Neuronal stem cell (in vitro differentiated cells): ENCODE results near the gene GNLY.

ENCODE experiments used
- DNase-seq: peaks from one replicate; pipeline ENCODE4 v3.0.0-alpha.2; 2013; ENCODE audit warnings: low spot score
- H2AFZ ChIP-seq: one replicate; pipeline ENCODE4 v1.6.1; 2013; ENCODE audit warnings: mild to moderate bottlenecking, low read length, inconsistent platforms
- H2AK5ac ChIP-seq: 2 replicates; pipeline ENCODE4 v1.6.1; 2013; ENCODE audit warnings: low read depth, mild to moderate bottlenecking, inconsistent platforms, low read length, moderate library complexity, mixed read lengths
- H2BK120ac ChIP-seq: 2 replicates; pipeline ENCODE4 v1.6.1; 2013; ENCODE audit warnings: low read depth, mild to moderate bottlenecking, inconsistent platforms, low read length, moderate library complexity, mixed read lengths
- H2BK12ac ChIP-seq: one replicate; pipeline ENCODE4 v1.6.1; 2013; ENCODE audit warnings: low read length, inconsistent platforms
- H2BK15ac ChIP-seq: 2 replicates; pipeline ENCODE4 v1.6.1; 2013; ENCODE audit warnings: mild to moderate bottlenecking, low read length, inconsistent platforms, mixed read lengths
- H2BK5ac ChIP-seq: one replicate; pipeline ENCODE4 v1.6.1; 2013; ENCODE audit warnings: inconsistent platforms, mild to moderate bottlenecking, low read length, moderate library complexity
- H3K14ac ChIP-seq: one replicate; pipeline ENCODE4 v1.6.1; 2013; ENCODE audit warnings: low read length, inconsistent platforms
- H3K18ac ChIP-seq: 2 replicates; pipeline ENCODE4 v1.6.1; 2013; ENCODE audit warnings: low read length, inconsistent platforms
- H3K23ac ChIP-seq: 2 replicates; pipeline ENCODE4 v1.6.1; 2013; ENCODE audit warnings: low read depth, mild to moderate bottlenecking, mixed read lengths, low read length, inconsistent platforms; ENCODE audit not compliant: poor library complexity
- H3K27ac ChIP-seq: replicated peaks from 3 replicates; pipeline ENCODE4 v1.5.1; 2013; ENCODE audit warnings: low read length, inconsistent platforms
- H3K27me3 ChIP-seq, 3 experiments: 2 replicates each; pipeline ENCODE4 v1.6.1; 2013; ENCODE audit warnings: low read length in 3 of 3, mild to moderate bottlenecking in 2 of 3, inconsistent platforms in 1 of 3, low read depth in 1 of 3, mixed read lengths in 1 of 3, moderate library complexity in 1 of 3; ENCODE audit not compliant: control insufficient read depth in 3 of 3, insufficient read depth in 3 of 3
- H3K36me3 ChIP-seq, 2 donors: replicated peaks in 1 of 2; 2 replicates each; pipeline ENCODE4 v1.6.1; 2013; ENCODE audit warnings: low read length in 2 of 2; ENCODE audit not compliant: control insufficient read depth in 2 of 2, insufficient read depth in 2 of 2
- H3K4ac ChIP-seq: 2 replicates; pipeline ENCODE4 v1.6.1; 2013; ENCODE audit warnings: inconsistent platforms, mild to moderate bottlenecking, low read length, moderate library complexity
- H3K4me1 ChIP-seq, 2 donors: 1 replicate in 1 of 2; 2 replicates in 1 of 2; pipeline ENCODE4 v1.6.1; 2013; ENCODE audit warnings: low read length in 2 of 2, low read depth in 1 of 2; ENCODE audit not compliant: control insufficient read depth in 2 of 2, insufficient read depth in 1 of 2
- H3K4me2 ChIP-seq: one replicate; pipeline ENCODE4 v1.6.1; 2013; ENCODE audit warnings: mild to moderate bottlenecking, low read length, inconsistent platforms; ENCODE audit not compliant: insufficient read depth, poor library complexity, severe bottlenecking
- H3K4me3 ChIP-seq, 2 donors: 2 replicates each; pipeline ENCODE4 v1.5.1; 2013; ENCODE audit warnings: low read length in 2 of 2, mild to moderate bottlenecking in 2 of 2, inconsistent platforms in 1 of 2, moderate library complexity in 1 of 2
- H3K79me1 ChIP-seq: one replicate; pipeline ENCODE4 v1.6.1; 2013; ENCODE audit warnings: low read depth, mild to moderate bottlenecking, inconsistent platforms, low read length, moderate library complexity
- H3K9ac ChIP-seq: one replicate; pipeline ENCODE4 v1.6.1; 2013; ENCODE audit warnings: mild to moderate bottlenecking, low read depth, low read length, inconsistent platforms; ENCODE audit not compliant: poor library complexity
- H3K9me3 ChIP-seq, 2 donors: replicated peaks in 1 of 2; 2 replicates each; pipeline versions ENCODE3 to v1.6.1; 2013; ENCODE audit warnings: low read length in 2 of 2, mild to moderate bottlenecking in 2 of 2, inconsistent platforms in 1 of 2, low read depth in 1 of 2, mixed read lengths in 1 of 2, moderate library complexity in 1 of 2; ENCODE audit not compliant: control insufficient read depth in 2 of 2, insufficient read depth in 1 of 2
- H4K8ac ChIP-seq: one replicate; pipeline ENCODE4 v1.6.1; 2013; ENCODE audit warnings: low read depth, mild to moderate bottlenecking, inconsistent platforms, low read length, moderate library complexity
- H4K91ac ChIP-seq: one replicate; pipeline ENCODE4 v1.6.1; 2013; ENCODE audit warnings: low read length, low read depth, mild to moderate bottlenecking, inconsistent platforms; ENCODE audit not compliant: poor library complexity
- WGBS, 2 donors: extraction: QIAGEN DNeasy Blood & Tissue Kit; methylation state at CpG; one replicate each; pipeline ENCODE4 v1.1.7; 2013; ENCODE audit warnings: missing lambda C conversion rate in 2 of 2, mixed read lengths in 1 of 2; ENCODE audit not compliant: insufficient read length in 2 of 2, insufficient replicate concordance in 1 of 2; ENCODE audit errors: extremely low coverage in 2 of 2; 5-methylcytosine and 5-hydroxymethylcytosine counted together

Gene GNLY

DNA sequence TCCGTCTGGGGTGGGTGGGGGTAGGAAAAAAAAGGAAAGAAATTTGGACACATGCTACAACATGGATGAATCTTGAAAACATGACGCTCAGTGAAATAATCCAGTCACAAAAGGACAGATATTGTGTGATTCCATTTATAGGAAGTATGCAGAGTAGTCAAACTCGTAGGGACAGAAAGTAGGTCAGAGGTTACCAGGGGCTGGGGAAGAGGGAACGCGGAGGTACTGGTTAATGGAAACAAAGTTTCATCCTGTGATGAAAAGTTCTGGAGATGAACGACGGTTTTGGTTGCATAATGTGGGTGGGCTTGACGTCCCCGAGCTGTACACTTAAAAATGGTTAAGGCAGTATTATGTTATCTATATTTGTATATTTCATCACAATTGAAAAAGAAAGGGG lies 21.7 kb upstream of the GNLY start:
- no peak overlapping the region for H3K4me3 ChIP-seq
- H3K23ac ChIP-seq = no peak overlapping the region
- no peak overlapping the region for H2BK120ac ChIP-seq
- H3K4me2 ChIP-seq = no peak overlapping the region
- no peak overlapping the region for H3K14ac ChIP-seq
- no peak overlapping the region for H4K91ac ChIP-seq
- H4K8ac ChIP-seq = no peak overlapping the region
- no CpG with 5 or more reads among the region's 9 CpGs for WGBS, 2 donors
- no peak overlapping the region for H3K18ac ChIP-seq
- H3K27ac ChIP-seq = no peak overlapping the region
- no peaks in the 10 kb centered on the region for H3K9me3 ChIP-seq
- no peak overlapping the region for H2BK5ac ChIP-seq
- no peaks in the 10 kb centered on the region for H3K36me3 ChIP-seq
- no peak overlapping the region for H3K4ac ChIP-seq
- no peaks in the 10 kb centered on the region for H3K79me1 ChIP-seq
- no peak for DNase-seq
- H2BK12ac ChIP-seq = no peak overlapping the region
- no peak overlapping the region for H2AK5ac ChIP-seq
- no peaks in the 10 kb centered on the region for H3K4me1 ChIP-seq
- H2AFZ ChIP-seq = no peak overlapping the region
- H2BK15ac ChIP-seq = no peak overlapping the region
- peaks cover 0 to 14% (median 0%) of the 10 kb centered on the region in 3 experiments for H3K27me3 ChIP-seq
- no peak overlapping the region for H3K9ac ChIP-seq

DNA sequence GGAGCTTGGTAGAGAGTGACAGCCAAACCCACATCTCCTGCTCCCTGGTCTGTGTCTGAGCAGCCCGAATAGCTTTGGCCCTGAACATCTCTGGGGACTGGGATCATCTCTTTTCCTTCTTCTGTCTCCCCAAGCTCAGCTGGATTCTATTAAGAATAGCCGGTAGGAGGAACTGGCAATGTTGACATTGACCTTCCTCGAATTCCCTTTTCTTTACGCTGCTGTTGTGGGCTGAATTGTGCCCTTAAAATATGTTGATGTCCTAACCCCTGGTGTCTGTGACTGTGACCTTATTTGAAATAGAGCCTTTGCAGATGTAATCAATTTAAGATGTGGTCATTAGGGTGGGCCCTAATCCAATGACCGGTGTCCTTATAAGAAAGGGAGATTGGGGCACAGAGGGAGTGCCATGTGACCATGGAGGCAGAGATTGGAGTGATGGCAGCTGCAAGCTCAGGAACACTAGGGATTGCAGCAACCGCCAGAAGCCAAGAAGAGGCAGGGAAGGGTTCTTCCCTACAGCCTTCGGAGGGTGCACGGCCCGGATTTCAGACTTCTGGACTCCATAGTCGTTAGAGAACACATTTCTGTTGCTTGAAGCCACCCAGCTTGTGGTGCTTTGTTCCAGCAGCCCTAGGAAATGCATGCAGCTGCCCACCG lies 20.3 kb upstream of the GNLY start:
- H4K8ac ChIP-seq = no peak overlapping the region
- H3K9me3 ChIP-seq = no peaks in the 10 kb centered on the region
- no peaks in the 10 kb centered on the region for H3K79me1 ChIP-seq
- H2BK15ac ChIP-seq = no peak overlapping the region
- no peak overlapping the region for H3K4ac ChIP-seq
- no peak overlapping the region for H3K23ac ChIP-seq
- no CpG with 5 or more reads among the region's 11 CpGs for WGBS, 2 donors
- H2BK12ac ChIP-seq = no peak overlapping the region
- no peak overlapping the region for H2BK120ac ChIP-seq
- no peak overlapping the region for H3K27ac ChIP-seq
- H3K27me3 ChIP-seq = peaks cover 0 to 14% (median 0%) of the 10 kb centered on the region in 3 experiments
- H3K4me2 ChIP-seq = no peak overlapping the region
- no peak overlapping the region for H2BK5ac ChIP-seq
- H3K4me3 ChIP-seq = no peak overlapping the region
- no peak overlapping the region for H2AFZ ChIP-seq
- no peak overlapping the region for H3K9ac ChIP-seq
- no peaks in the 10 kb centered on the region for H3K36me3 ChIP-seq
- H3K14ac ChIP-seq = no peak overlapping the region
- H3K4me1 ChIP-seq = no peaks in the 10 kb centered on the region
- H3K18ac ChIP-seq = no peak overlapping the region
- H4K91ac ChIP-seq = no peak overlapping the region
- H2AK5ac ChIP-seq = no peak overlapping the region
- DNase-seq = no peak

DNA sequence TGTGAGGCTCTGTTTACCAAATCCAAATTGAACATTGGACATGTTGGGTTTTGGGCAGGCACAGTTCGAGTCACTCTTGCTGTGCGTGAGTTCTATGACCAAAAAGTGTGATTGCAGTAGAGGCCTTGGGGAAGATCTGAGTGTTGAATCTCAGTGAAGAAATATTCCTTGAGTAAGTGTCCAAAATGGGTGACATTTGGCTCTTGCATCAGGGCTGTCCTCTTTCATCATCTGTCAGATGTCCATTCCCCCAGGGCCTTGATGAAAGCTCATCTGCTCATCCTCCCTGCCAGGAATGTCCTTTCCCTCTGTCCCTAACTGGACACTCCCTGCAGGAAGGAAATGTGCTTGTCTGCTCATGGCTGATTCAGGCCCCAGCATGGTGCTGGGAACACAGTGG lies 19.7 kb upstream of the GNLY start:
- Histone ChIP-seq H3K4me3 (no peak overlapping the region), H3K36me3 (no peaks in the 10 kb centered on the region), H2BK12ac (no peak overlapping the region), H3K27me3 (peaks cover 0 to 14% (median 0%) of the 10 kb centered on the region in 3 experiments), H2BK5ac (no peak overlapping the region), H3K4ac (no peak overlapping the region), H2BK15ac (no peak overlapping the region), H3K9me3 (no peaks in the 10 kb centered on the region), H3K18ac (no peak overlapping the region), H3K14ac (no peak overlapping the region), H2AFZ (no peak overlapping the region), H2BK120ac (no peak overlapping the region), H3K27ac (no peak overlapping the region), H3K4me2 (no peak overlapping the region), H4K91ac (no peak overlapping the region), H4K8ac (no peak overlapping the region), H3K9ac (no peak overlapping the region), H3K23ac (no peak overlapping the region), H3K79me1 (no peaks in the 10 kb centered on the region), H3K4me1 (no peaks in the 10 kb centered on the region), H2AK5ac (no peak overlapping the region)
- WGBS, 2 donors = no CpG with 5 or more reads among the region's 2 CpGs
- no peak for DNase-seq

DNA sequence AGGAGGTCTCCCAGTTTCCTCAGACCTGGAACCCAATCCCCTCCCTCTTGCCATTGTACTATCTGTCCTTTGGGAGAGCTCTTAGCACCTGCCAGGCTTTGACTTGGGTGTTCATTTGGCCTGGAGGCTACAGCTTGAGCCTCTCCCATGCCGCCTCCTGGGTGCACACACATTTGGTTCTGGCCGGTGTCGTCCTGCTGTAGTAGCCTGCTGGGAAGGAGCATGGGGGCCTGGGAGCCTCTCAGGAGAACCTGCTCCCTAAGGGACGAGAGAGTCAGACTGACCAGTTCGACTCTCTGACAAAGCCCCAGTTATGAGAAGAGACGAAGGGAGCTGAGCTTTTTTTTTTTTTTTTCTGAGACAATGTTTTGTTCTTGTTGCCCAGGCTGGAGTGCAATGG lies 18.7 kb upstream of the GNLY start:
- Histone ChIP-seq H3K79me1 (no peaks in the 10 kb centered on the region), H3K23ac (no peak overlapping the region), H4K8ac (no peak overlapping the region), H4K91ac (no peak overlapping the region), H2BK12ac (no peak overlapping the region), H2BK120ac (no peak overlapping the region), H3K4ac (no peak overlapping the region), H3K4me1 (no peaks in the 10 kb centered on the region), H3K14ac (no peak overlapping the region), H3K9ac (no peak overlapping the region), H3K18ac (no peak overlapping the region), H3K4me3 (no peak overlapping the region), H3K9me3 (no peaks in the 10 kb centered on the region), H2BK15ac (no peak overlapping the region), H3K27me3 (peaks cover 0 to 19% (median 0%) of the 10 kb centered on the region in 3 experiments), H3K36me3 (no peaks in the 10 kb centered on the region), H2AFZ (no peak overlapping the region), H3K4me2 (no peak overlapping the region), H3K27ac (no peak overlapping the region), H2AK5ac (no peak overlapping the region), H2BK5ac (no peak overlapping the region)
- no CpG with 5 or more reads among the region's 6 CpGs for WGBS, 2 donors
- DNase-seq = no peak
